Lower leg skin (tissue), 3 donors: ENCODE results near the gene OGA.

Source experiments
- POLR2A ChIP-seq, 2 donors: fragments of 450-650 bp; IDR thresholded peaks; one replicate each; pipeline ENCODE4 v1.6.1; 2016 to 2017; ENCODE audit warnings: antibody characterized with exemption in 2 of 2, mild to moderate bottlenecking in 1 of 2, moderate library complexity in 1 of 2
- TF ChIP-seq, protein P1 (sequence below), 3 donors: fragments of 450-650 bp; IDR thresholded peaks; one replicate each; pipeline ENCODE4 v1.5.1; 2016; ENCODE audit warnings: antibody characterized with exemption in 3 of 3, mild to moderate bottlenecking in 3 of 3, moderate library complexity in 2 of 3

GRCh38 chr10:101780818-101781654 lies 37.2 kb downstream of the OGA start:
- TF ChIP-seq, protein P1, sequence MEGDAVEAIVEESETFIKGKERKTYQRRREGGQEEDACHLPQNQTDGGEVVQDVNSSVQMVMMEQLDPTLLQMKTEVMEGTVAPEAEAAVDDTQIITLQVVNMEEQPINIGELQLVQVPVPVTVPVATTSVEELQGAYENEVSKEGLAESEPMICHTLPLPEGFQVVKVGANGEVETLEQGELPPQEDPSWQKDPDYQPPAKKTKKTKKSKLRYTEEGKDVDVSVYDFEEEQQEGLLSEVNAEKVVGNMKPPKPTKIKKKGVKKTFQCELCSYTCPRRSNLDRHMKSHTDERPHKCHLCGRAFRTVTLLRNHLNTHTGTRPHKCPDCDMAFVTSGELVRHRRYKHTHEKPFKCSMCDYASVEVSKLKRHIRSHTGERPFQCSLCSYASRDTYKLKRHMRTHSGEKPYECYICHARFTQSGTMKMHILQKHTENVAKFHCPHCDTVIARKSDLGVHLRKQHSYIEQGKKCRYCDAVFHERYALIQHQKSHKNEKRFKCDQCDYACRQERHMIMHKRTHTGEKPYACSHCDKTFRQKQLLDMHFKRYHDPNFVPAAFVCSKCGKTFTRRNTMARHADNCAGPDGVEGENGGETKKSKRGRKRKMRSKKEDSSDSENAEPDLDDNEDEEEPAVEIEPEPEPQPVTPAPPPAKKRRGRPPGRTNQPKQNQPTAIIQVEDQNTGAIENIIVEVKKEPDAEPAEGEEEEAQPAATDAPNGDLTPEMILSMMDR (IDR thresholded peaks at IDR 0.05): peak in 1 of 3 donors; percentile 48
- TF ChIP-seq POLR2A (IDR thresholded peaks at IDR 0.05): no peak
